Measurements from ENCODE around the gene IRAK2.

IRAK2 gene

DNA sequence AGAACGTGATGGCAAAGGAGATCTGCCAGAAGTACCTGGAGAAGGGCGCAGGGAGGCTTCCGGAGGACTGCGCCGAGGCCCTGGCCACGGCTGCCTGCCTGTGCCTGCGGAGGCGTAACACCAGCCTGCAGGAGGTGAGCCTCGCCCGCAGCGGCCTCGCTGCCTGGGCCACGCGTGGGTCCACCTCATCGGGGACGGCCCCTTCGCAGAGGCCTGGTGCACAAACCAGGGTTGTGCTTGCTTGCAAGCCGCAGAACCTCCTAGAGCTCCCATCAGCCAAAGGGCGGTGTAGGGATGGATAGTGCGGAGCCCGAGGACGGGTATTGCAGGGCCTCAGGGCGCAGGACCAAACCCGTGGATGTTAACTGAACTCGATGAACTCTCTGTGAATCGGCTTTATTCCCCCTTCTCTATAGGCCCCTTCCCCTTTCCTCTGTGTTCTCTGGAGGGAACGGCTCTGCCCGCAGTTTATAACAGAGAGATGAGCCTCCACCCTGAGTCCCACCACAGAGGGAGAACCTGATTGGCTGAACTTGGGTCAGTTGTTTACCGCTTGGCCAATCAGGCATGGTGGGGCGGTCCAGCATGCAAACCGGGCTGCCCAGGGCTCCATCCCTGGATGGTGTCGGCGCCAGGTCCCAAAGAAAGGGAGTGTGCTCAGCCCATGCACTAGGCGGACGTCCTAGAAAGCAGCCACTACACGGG is 70.0 kb downstream of the IRAK2 start:
- H4K20me1 ChIP-seq (ENCODE audit: insufficient read depth, low read length), result no peaks in the 10 kb centered on the region
- no peak overlapping the region for H3K4me3 ChIP-seq (ENCODE audit: low read depth, low read length, poor library complexity, severe bottlenecking)
- H3K27ac ChIP-seq (ENCODE audit: low read depth, low read length, poor library complexity, severe bottlenecking), result no peak overlapping the region
- no peak overlapping the region for H3K4me2 ChIP-seq (ENCODE audit: low read length)
- H3K9me2 ChIP-seq (ENCODE audit: low read depth, low read length), result no peaks in the 10 kb centered on the region
- peaks cover 71% of the 10 kb centered on the region for H3K36me3 ChIP-seq (ENCODE audit: insufficient read depth, low read length)
- H3K9ac ChIP-seq (ENCODE audit: low read length), result no peak overlapping the region
- no peaks in the 10 kb centered on the region for H3K4me1 ChIP-seq (ENCODE audit: insufficient read depth, low read length, severe bottlenecking)
- H3K27me3 ChIP-seq (ENCODE audit: insufficient read depth, low read length), result no peaks in the 10 kb centered on the region
- TF ChIP-seq, protein P1, sequence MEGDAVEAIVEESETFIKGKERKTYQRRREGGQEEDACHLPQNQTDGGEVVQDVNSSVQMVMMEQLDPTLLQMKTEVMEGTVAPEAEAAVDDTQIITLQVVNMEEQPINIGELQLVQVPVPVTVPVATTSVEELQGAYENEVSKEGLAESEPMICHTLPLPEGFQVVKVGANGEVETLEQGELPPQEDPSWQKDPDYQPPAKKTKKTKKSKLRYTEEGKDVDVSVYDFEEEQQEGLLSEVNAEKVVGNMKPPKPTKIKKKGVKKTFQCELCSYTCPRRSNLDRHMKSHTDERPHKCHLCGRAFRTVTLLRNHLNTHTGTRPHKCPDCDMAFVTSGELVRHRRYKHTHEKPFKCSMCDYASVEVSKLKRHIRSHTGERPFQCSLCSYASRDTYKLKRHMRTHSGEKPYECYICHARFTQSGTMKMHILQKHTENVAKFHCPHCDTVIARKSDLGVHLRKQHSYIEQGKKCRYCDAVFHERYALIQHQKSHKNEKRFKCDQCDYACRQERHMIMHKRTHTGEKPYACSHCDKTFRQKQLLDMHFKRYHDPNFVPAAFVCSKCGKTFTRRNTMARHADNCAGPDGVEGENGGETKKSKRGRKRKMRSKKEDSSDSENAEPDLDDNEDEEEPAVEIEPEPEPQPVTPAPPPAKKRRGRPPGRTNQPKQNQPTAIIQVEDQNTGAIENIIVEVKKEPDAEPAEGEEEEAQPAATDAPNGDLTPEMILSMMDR (IDR thresholded peaks at IDR 0.05; ENCODE audit: low read length), result no peak
- no peak for TF ChIP-seq EZH2 (IDR thresholded peaks at IDR 0.05; ENCODE audit: borderline replicate concordance, low read length)
- H3K9me3 ChIP-seq (ENCODE audit: low read length), result no peaks in the 10 kb centered on the region
- no peaks in the 10 kb centered on the region for H3K79me2 ChIP-seq (ENCODE audit: insufficient read depth, low read length)
- no peak overlapping the region for H2AFZ ChIP-seq (ENCODE audit: low read length)
- H3F3A ChIP-seq (ENCODE audit: insufficient read depth, low read length), result no peaks in the 10 kb centered on the region

DNA sequence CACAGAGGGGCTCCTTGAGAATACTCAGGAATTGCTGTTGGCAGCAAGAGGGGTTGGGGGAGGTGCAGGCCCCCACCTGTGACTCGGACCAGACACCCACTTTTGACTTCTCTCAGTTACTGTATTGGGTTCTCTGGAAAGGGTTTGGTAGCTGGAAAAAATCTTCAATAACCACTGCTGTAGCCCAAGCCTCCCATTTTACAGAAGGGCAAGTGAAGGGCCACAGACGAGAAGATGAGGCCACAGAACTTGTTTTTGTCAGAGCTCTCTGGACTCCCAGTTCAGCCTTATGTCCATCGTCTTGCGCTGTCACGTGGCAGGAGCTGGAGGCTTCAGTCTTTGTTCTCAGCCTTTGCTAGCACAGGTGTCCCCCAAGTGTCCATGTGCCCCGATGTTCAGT is 70.8 kb downstream of the IRAK2 start:
- H2AFZ ChIP-seq (ENCODE audit: low read length), result no peak overlapping the region
- no peak overlapping the region for H3K4me3 ChIP-seq (ENCODE audit: low read depth, low read length, poor library complexity, severe bottlenecking)
- no peaks in the 10 kb centered on the region for H3K9me3 ChIP-seq (ENCODE audit: low read length)
- no peaks in the 10 kb centered on the region for H3K27me3 ChIP-seq (ENCODE audit: insufficient read depth, low read length)
- no peaks in the 10 kb centered on the region for H3F3A ChIP-seq (ENCODE audit: insufficient read depth, low read length)
- no peaks in the 10 kb centered on the region for H3K79me2 ChIP-seq (ENCODE audit: insufficient read depth, low read length)
- H3K9ac ChIP-seq (ENCODE audit: low read length), result no peak overlapping the region
- no peaks in the 10 kb centered on the region for H3K9me2 ChIP-seq (ENCODE audit: low read depth, low read length)
- no peaks in the 10 kb centered on the region for H4K20me1 ChIP-seq (ENCODE audit: insufficient read depth, low read length)
- no peak overlapping the region for H3K4me2 ChIP-seq (ENCODE audit: low read length)
- no peaks in the 10 kb centered on the region for H3K4me1 ChIP-seq (ENCODE audit: insufficient read depth, low read length, severe bottlenecking)
- H3K36me3 ChIP-seq (ENCODE audit: insufficient read depth, low read length), result peaks cover 66% of the 10 kb centered on the region
- TF ChIP-seq, protein P1 (IDR thresholded peaks at IDR 0.05; ENCODE audit: low read length), result no peak
- no peak for TF ChIP-seq EZH2 (IDR thresholded peaks at IDR 0.05; ENCODE audit: borderline replicate concordance, low read length)
- H3K27ac ChIP-seq (ENCODE audit: low read depth, low read length, poor library complexity, severe bottlenecking), result no peak overlapping the region

DNA sequence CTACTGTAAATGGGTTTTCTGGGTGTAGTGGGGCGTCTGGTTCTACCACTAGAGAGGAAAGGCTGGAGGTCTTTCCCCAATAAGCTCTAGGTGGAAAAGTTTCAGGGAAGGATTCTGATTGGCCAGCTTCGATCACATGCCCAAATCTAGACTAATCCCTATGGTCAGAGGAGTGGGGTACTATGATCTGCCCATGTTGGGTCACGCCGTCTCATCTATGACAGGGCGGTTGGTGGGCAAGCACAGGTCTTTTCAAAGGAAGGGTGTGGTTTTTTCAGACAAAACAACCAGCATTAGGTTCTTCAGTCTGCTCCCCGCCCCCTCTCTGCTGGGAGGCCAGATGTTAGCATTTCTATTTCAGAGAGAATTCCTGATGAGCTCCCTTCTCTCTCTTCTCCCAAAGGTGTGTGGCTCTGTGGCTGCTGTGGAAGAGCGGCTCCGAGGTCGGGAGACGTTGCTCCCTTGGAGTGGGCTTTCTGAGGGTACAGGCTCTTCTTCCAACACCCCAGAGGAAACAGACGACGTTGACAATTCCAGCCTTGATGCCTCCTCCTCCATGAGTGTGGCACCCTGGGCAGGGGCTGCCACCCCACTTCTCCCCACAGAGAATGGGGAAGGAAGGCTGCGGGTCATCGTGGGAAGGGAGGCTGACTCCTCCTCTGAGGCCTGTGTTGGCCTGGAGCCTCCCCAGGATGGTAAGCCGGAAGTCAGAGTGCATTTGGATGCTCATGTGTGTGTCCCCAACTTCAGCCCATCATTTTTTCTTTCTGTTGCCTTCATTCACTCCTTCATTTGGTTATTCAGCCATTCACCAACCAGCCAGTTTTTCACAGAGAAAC is 73.8 kb downstream of the IRAK2 start:
- H3K4me1 ChIP-seq (ENCODE audit: insufficient read depth, low read length, severe bottlenecking), result no peaks in the 10 kb centered on the region
- H4K20me1 ChIP-seq (ENCODE audit: insufficient read depth, low read length), result no peaks in the 10 kb centered on the region
- H3K4me2 ChIP-seq (ENCODE audit: low read length), result no peak overlapping the region
- no peak for TF ChIP-seq EZH2 (IDR thresholded peaks at IDR 0.05; ENCODE audit: borderline replicate concordance, low read length)
- TF ChIP-seq, protein P1 (IDR thresholded peaks at IDR 0.05; ENCODE audit: low read length), result no peak
- H3K79me2 ChIP-seq (ENCODE audit: insufficient read depth, low read length), result no peaks in the 10 kb centered on the region
- no peak overlapping the region for H2AFZ ChIP-seq (ENCODE audit: low read length)
- H3K27ac ChIP-seq (ENCODE audit: low read depth, low read length, poor library complexity, severe bottlenecking), result no peak overlapping the region
- peaks cover 82% of the 10 kb centered on the region for H3K36me3 ChIP-seq (ENCODE audit: insufficient read depth, low read length)
- H3K9me3 ChIP-seq (ENCODE audit: low read length), result no peaks in the 10 kb centered on the region
- H3K4me3 ChIP-seq (ENCODE audit: low read depth, low read length, poor library complexity, severe bottlenecking), result no peak overlapping the region
- no peaks in the 10 kb centered on the region for H3F3A ChIP-seq (ENCODE audit: insufficient read depth, low read length)
- H3K27me3 ChIP-seq (ENCODE audit: insufficient read depth, low read length), result no peaks in the 10 kb centered on the region
- no peaks in the 10 kb centered on the region for H3K9me2 ChIP-seq (ENCODE audit: low read depth, low read length)
- H3K9ac ChIP-seq (ENCODE audit: low read length), result no peak overlapping the region

All from OCI-LY1 (cell line).